Calu3 (cell line): ENCODE results near the gene PRKN. TPM values are rescaled to one million over a fixed set of nuclear protein-coding genes. Genes with fewer than 3 reads are reported as not detected.

Experiments
- BruUV-seq: library from RNA; stranded (reverse); fragments of 400-500 nt; replicated peaks from 2 replicates; lab custom pipeline; 2021; lab: Mats Ljungman, UMichigan
- CTCF ChIA-PET: fragments of 300-600 bp; sonication (Branson Sonifier 250); formaldehyde crosslinking; loops from one replicate; lab custom pipeline; 2022; ENCODE audit warnings: antibody characterized with exemption; lab: Charles Lee
- DNase-seq: peaks from one replicate; pipeline ENCODE4 v3.0.0; 2022
- H3K27ac Mint-ChIP-seq: one replicate; pipeline ENCODE4 v1.8.0; 2022; ENCODE audit warnings: mixed read lengths; ENCODE audit not compliant: unreplicated experiment
- H3K27me3 Mint-ChIP-seq: one replicate; pipeline ENCODE4 v1.8.0; 2022; ENCODE audit warnings: mixed read lengths; ENCODE audit not compliant: unreplicated experiment
- H3K36me3 Mint-ChIP-seq: one replicate; pipeline ENCODE4 v1.8.0; 2022; ENCODE audit warnings: mild to moderate bottlenecking, moderate library complexity, mixed read lengths; ENCODE audit not compliant: insufficient read depth, unreplicated experiment
- H3K4me1 Mint-ChIP-seq: one replicate; pipeline ENCODE4 v1.8.0; 2022; ENCODE audit warnings: mild to moderate bottlenecking, low read depth, mixed read lengths; ENCODE audit not compliant: unreplicated experiment
- H3K4me3 Mint-ChIP-seq: one replicate; pipeline ENCODE4 v1.8.0; 2022; ENCODE audit warnings: mild to moderate bottlenecking, low read depth, moderate library complexity, mixed read lengths; ENCODE audit not compliant: unreplicated experiment
- H3K9me3 Mint-ChIP-seq: one replicate; pipeline ENCODE4 v1.8.0; 2022; ENCODE audit warnings: low read depth, mixed read lengths; ENCODE audit not compliant: unreplicated experiment
- intact Hi-C: fragments of 100-400 bp; cut with micrococcal nuclease; formaldehyde crosslinking; loops from one replicate; pipeline ENCODE4 v1.10.0; 2022; ENCODE audit not compliant: unreplicated experiment
- total RNA-seq: library from RNA; stranded (reverse); gene quantifications from 2 replicates; pipeline ENCODE4 v1.2.3, GENCODE V29; 2022
- TF ChIP-seq, protein P1 (sequence below): fragments of 200-600 bp; IDR thresholded peaks from one replicate; pipeline ENCODE4 v1.8.0; 2022; ENCODE audit warnings: antibody characterized with exemption; ENCODE audit not compliant: unreplicated experiment

The PRKN gene
- total RNA-seq, 1 experiment from 2014 or later = 3.8 TPM

- BruUV-seq = no TSS peak
- H3K9me3 Mint-ChIP-seq = no peaks in the 10 kb centered on the region
- H3K27me3 Mint-ChIP-seq = peaks cover 17% of the 10 kb centered on the region
- no peak overlapping the region for H3K27ac Mint-ChIP-seq
- CTCF ChIA-PET = interaction anchor here (1.2 kb wide), 1 partner anchor 22 kb away, joined by 5 read pairs; no protein-coding TSS in a partner anchor
- TF ChIP-seq, protein P1, sequence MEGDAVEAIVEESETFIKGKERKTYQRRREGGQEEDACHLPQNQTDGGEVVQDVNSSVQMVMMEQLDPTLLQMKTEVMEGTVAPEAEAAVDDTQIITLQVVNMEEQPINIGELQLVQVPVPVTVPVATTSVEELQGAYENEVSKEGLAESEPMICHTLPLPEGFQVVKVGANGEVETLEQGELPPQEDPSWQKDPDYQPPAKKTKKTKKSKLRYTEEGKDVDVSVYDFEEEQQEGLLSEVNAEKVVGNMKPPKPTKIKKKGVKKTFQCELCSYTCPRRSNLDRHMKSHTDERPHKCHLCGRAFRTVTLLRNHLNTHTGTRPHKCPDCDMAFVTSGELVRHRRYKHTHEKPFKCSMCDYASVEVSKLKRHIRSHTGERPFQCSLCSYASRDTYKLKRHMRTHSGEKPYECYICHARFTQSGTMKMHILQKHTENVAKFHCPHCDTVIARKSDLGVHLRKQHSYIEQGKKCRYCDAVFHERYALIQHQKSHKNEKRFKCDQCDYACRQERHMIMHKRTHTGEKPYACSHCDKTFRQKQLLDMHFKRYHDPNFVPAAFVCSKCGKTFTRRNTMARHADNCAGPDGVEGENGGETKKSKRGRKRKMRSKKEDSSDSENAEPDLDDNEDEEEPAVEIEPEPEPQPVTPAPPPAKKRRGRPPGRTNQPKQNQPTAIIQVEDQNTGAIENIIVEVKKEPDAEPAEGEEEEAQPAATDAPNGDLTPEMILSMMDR = no peak
- H3K36me3 Mint-ChIP-seq = no peaks in the 10 kb centered on the region
- no peaks in the 10 kb centered on the region for H3K4me1 Mint-ChIP-seq
- DNase-seq = no peak
- H3K4me3 Mint-ChIP-seq = no peak overlapping the region
- intact Hi-C loops = loop anchor here (10.0 kb wide), 2 partner anchors 428 to 528 kb away; no protein-coding TSS in a partner anchor
Observed at GRCh38 chr6:161396539-161396938, 1331.0 kb downstream of the PRKN start.

GRCh38 chr6:161395716-161396231 is 1331.8 kb downstream of the PRKN start:
- TF ChIP-seq, protein P1 = no peak
- CTCF ChIA-PET = no interaction called here
- no peak for DNase-seq
- intact Hi-C loops = loop anchor here (2.0 to 10.0 kb wide), 3 partner anchors 23 to 529 kb away; no protein-coding TSS in a partner anchor
- Mint-ChIP-seq H3K27me3 (peaks cover 17% of the 10 kb centered on the region), H3K27ac (no peak overlapping the region), H3K9me3 (no peaks in the 10 kb centered on the region), H3K36me3 (no peaks in the 10 kb centered on the region), H3K4me3 (no peak overlapping the region), H3K4me1 (no peaks in the 10 kb centered on the region)
- BruUV-seq = no TSS peak

- TF ChIP-seq, protein P1 = no peak
- no peak overlapping the region for H3K27ac Mint-ChIP-seq
- BruUV-seq = no TSS peak
- H3K27me3 Mint-ChIP-seq = peaks cover 17% of the 10 kb centered on the region
- no peaks in the 10 kb centered on the region for H3K9me3 Mint-ChIP-seq
- no peak overlapping the region for H3K4me3 Mint-ChIP-seq
- no peaks in the 10 kb centered on the region for H3K36me3 Mint-ChIP-seq
- no peaks in the 10 kb centered on the region for H3K4me1 Mint-ChIP-seq
- no peak for DNase-seq
- intact Hi-C loops = loop anchor here (1.0 to 10.0 kb wide), 4 partner anchors 24 to 530 kb away; no protein-coding TSS in a partner anchor
- CTCF ChIA-PET = interaction anchor here (0.6 to 1.1 kb wide), 3 partner anchors 24 to 224 kb away, joined by 3 to 7 read pairs (median 3); no protein-coding TSS in a partner anchor
Observed at GRCh38 chr6:161394437-161394836, 1333.1 kb downstream of the PRKN start.

- TF ChIP-seq, protein P1 = peak; percentile 62
- Mint-ChIP-seq H3K27me3 (peaks cover 12% of the 10 kb centered on the region), H3K27ac (no peak overlapping the region), H3K9me3 (no peaks in the 10 kb centered on the region), H3K4me1 (no peaks in the 10 kb centered on the region), H3K4me3 (no peak overlapping the region), H3K36me3 (no peaks in the 10 kb centered on the region)
- BruUV-seq = no TSS peak
- CTCF ChIA-PET = interaction anchor here (0.6 to 1.1 kb wide), 4 partner anchors 25 to 301 kb away, joined by 3 to 7 read pairs (median 3); no protein-coding TSS in a partner anchor
- DNase-seq = peak; percentile 55
- intact Hi-C loops = loop anchor here (1.0 to 10.0 kb wide), 4 partner anchors 25 to 531 kb away; no protein-coding TSS in a partner anchor
Observed at GRCh38 chr6:161393839-161394364, 1333.7 kb downstream of the PRKN start.
